Measurements from ENCODE around the gene SDS.

Gene SDS

GRCh38 chr12:113348849-113349536 is 54.7 kb downstream of the SDS start:
- no peak for DNase-seq (ENCODE audit: low read depth in 2 of 2)

DNA sequence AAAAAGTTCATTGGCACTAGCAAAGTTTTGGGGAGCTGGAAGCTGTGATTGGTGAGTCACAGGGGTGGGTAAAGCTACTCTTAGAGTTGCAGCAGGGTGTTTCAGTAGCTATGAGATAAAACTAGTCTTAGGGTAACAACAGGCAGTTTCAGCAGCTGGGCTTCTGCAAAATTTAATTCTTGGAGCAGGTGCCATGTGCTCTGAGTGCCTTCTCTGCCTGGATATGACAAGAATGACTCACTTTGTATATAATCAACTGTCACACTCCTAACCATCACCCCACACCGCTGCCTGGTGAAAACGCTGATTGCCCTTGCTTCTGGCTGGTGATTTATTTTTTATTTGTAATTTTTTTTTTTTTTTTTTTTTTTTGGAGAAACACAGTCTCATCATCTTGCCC is 55.8 kb downstream of the SDS start:
- DNase-seq (ENCODE audit: low read depth in 2 of 2): no peak

- DNase-seq (ENCODE audit: low read depth in 2 of 2): no peak
These were observed 56.6 kb downstream of the SDS start for GRCh38 chr12:113347107-113347506.

GRCh38 chr12:113346353-113346752 is 57.3 kb downstream of the SDS start:
- no peak for DNase-seq (ENCODE audit: low read depth in 2 of 2)

DNA sequence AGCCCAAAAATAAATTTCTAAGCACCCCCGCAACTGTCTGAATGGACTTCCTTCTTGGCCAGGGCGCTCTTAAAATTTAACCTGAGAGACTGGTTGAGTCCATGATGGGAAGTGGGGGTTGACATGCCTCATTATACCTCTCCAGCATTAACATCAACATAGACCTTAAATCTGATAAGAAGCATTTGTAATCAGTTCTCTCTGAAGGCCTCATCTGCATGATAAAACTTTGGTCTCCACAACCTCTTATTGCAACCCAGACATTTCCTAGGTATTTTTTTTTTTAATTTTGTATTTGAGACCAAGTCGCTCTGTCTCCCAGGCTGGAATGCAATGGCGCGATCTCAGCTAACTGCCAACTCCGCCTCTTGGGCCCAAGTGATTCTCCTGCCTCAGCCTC is 58.4 kb downstream of the SDS start:
- no peak for DNase-seq (ENCODE audit: low read depth in 2 of 2)

Measured in fibroblast of skin of left biceps (primary cell).